Hepatocyte (in vitro differentiated cells): ENCODE measurements around the gene NCOR1.

Experiments used
- CTCF ChIP-seq: fragments of 200-600 bp; sonication (generic); IDR thresholded peaks from 2 replicates; pipeline ENCODE4 v1.5.1; 2016; ENCODE audit warnings: antibody characterized with exemption, mild to moderate bottlenecking; ENCODE audit not compliant: poor library complexity
- EZH2 ChIP-seq: fragments of 200-600 bp; sonication (generic); IDR thresholded peaks from 2 replicates; pipeline ENCODE4 v1.6.1; 2016; ENCODE audit warnings: antibody characterized with exemption, mild to moderate bottlenecking, borderline replicate concordance

- no peak for TF ChIP-seq CTCF
- no peak for TF ChIP-seq EZH2
Measured at GRCh38 chr17:16150251-16150856, 65.0 kb downstream of the NCOR1 start.
